ENCODE results near the gene SPATA3.

SPATA3 gene

GRCh38 chr2:231034291-231034882 is 38.5 kb downstream of the SPATA3 start:
- no peak overlapping the region for H3K4me3 ChIP-seq (ENCODE audit: low read depth, low read length)
- no peak for DNase-seq (ENCODE audit: low read depth)
- TF ChIP-seq, protein P1, sequence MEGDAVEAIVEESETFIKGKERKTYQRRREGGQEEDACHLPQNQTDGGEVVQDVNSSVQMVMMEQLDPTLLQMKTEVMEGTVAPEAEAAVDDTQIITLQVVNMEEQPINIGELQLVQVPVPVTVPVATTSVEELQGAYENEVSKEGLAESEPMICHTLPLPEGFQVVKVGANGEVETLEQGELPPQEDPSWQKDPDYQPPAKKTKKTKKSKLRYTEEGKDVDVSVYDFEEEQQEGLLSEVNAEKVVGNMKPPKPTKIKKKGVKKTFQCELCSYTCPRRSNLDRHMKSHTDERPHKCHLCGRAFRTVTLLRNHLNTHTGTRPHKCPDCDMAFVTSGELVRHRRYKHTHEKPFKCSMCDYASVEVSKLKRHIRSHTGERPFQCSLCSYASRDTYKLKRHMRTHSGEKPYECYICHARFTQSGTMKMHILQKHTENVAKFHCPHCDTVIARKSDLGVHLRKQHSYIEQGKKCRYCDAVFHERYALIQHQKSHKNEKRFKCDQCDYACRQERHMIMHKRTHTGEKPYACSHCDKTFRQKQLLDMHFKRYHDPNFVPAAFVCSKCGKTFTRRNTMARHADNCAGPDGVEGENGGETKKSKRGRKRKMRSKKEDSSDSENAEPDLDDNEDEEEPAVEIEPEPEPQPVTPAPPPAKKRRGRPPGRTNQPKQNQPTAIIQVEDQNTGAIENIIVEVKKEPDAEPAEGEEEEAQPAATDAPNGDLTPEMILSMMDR (IDR thresholded peaks at IDR 0.05; ENCODE audit: low read depth, low read length, missing control alignments), result no peak

DNA sequence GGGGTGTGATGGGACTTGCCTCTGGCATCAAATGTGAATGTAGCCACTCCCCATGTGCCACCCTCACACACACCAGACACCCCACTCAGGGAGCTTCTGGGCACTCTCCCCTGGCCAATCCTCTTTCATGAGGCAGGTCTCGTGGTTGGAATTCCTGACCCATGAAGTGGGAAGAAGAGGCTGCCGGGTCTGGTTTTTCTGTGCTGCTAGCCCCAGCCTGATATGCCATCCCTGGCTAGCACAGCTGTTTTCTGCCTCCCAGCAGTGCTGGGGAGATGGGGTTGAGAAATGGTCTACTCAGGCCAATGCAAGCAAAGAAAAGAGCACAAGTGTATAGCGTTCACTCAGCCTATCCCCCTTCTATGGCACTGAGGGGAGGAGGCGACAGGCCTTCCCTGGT is 40.2 kb downstream of the SPATA3 start:
- no peak for DNase-seq (ENCODE audit: low read depth)
- no peak overlapping the region for H3K4me3 ChIP-seq (ENCODE audit: low read depth, low read length)
- TF ChIP-seq, protein P1 (IDR thresholded peaks at IDR 0.05; ENCODE audit: low read depth, low read length, missing control alignments), result no peak

- no peak overlapping the region for H3K4me3 ChIP-seq (ENCODE audit: low read depth, low read length)
- TF ChIP-seq, protein P1 (IDR thresholded peaks at IDR 0.05; ENCODE audit: low read depth, low read length, missing control alignments), result no peak
- no peak for DNase-seq (ENCODE audit: low read depth)
These were observed 40.7 kb downstream of the SPATA3 start for GRCh38 chr2:231036578-231037106.

DNA sequence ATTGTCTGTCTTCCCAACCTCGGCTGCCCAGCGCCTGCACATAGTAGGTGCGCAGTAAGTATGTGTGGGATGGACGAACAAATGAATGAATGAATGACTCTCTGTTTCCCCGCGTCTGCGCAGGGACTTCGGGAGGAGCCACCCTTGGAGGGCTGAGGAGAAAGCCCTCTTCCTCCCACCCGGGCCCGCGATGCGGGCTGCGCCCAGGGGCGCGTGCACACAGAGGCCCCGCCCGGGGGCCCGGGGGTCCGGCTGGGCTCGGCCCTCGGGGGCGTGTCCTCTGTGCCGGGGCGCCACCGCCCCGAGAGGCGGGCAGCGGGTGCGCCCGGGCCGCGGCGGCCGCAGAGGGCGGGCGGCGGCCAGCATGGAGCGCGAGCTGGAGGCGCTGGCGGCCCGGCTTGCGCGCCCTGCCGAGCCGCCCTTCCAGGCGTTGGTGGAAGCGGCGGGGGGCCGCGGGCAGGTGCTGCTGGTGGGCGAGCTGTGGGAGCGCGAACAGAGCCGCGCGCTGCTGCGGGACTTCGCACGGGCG is 41.3 kb downstream of the SPATA3 start, which contains the start of gene C2orf72:
Gene C2orf72, plus strand, starts transcription at position 322 of the 529 bp plus-strand sequence. Its CDS starts 43 bp downstream, at position 365.
- no peak for DNase-seq (ENCODE audit: low read depth)
- TF ChIP-seq, protein P1 (IDR thresholded peaks at IDR 0.05; ENCODE audit: low read depth, low read length, missing control alignments), result no peak
- H3K4me3 ChIP-seq (ENCODE audit: low read depth, low read length), result peak within 1 kb of the TSS; percentile 30; the same call in 1 of the 2 replicates

DNA sequence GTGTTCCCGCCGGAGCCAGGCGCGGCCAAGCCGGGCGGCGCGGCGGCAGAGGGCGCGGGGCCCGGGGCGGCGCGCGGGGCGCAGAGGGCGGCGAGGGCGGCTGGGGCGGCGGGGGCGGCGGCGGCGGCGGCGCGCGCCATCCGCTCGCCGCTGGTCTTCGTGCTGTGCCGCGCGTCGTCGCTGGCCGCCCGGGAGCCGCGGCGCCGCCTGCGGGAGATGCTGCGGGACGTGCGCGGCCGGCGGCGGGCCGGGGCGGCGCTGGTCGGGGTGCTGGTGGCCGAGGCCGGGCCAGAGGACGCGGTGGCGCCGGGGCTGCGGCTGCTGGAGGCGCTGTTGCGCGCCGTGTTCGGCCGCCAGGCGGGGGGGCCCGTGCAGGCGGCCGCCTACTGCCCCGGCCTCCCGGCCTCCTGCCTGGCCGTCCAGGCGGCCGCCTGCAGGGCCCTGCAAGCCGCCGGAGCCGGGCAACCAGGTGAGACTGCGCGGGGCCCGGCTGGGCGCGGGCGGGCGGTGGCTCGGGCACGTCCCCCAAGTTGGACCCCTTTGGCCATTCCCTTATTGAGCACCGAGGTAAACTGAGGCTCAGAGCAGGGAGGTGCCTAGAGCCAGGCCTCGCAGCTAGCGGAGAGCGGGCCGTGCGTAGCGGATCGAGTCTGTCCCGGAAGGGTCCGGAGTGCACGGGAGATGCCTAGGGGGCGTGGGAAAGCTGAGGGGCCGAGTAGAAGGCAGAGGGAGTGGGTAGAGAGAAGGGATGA is 42.0 kb downstream of the SPATA3 start:
- peak overlapping the region; percentile 30; the same call in 1 of the 2 replicates for H3K4me3 ChIP-seq (ENCODE audit: low read depth, low read length)
- DNase-seq (ENCODE audit: low read depth), result no peak

GRCh38 chr2:231038483-231039293 is 42.8 kb downstream of the SPATA3 start:
- no peak for DNase-seq (ENCODE audit: low read depth)
- H3K4me3 ChIP-seq (ENCODE audit: low read depth, low read length), result no peak overlapping the region
- TF ChIP-seq, protein P1 (IDR thresholded peaks at IDR 0.05; ENCODE audit: low read depth, low read length, missing control alignments), result no peak

More for the DNA sequence above, 42.0 kb downstream of the SPATA3 start:
- TF ChIP-seq, protein P1 (IDR thresholded peaks at IDR 0.05; ENCODE audit: low read depth, low read length, missing control alignments), result no peak
